Caco-2 (cell line): ENCODE measurements around the gene RBM20. TPM values are rescaled to one million over a fixed set of nuclear protein-coding genes. Genes with fewer than 3 reads are reported as not detected.

Experiments used
- BruUV-seq: library from RNA; stranded (reverse); fragments of 400-500 nt; replicated peaks from 2 replicates; lab custom pipeline; 2021; lab: Mats Ljungman, UMichigan
- CTCF ChIA-PET: fragments of 300-600 bp; sonication (Branson Sonifier 250); formaldehyde crosslinking; loops from one replicate; lab custom pipeline; 2022; ENCODE audit warnings: antibody characterized with exemption; lab: Charles Lee
- POLR2A ChIA-PET: fragments of 300-600 bp; sonication (Branson Sonifier 250); formaldehyde crosslinking; loops from one replicate; lab custom pipeline; 2022; ENCODE audit warnings: antibody characterized with exemption; lab: Charles Lee
- DNase-seq, 2 experiments: peaks; one replicate each; pipeline versions ENCODE4 v3.0.0 to v3.0.0-alpha.2; 2020 to 2022
- H3K27me3 ChIP-seq: replicated peaks from 2 replicates; pipeline ENCODE4 v1.6.0; 2011; ENCODE audit warnings: low read length; ENCODE audit not compliant: control insufficient read depth, insufficient read depth
- H3K36me3 ChIP-seq: 2 replicates; pipeline ENCODE4 v1.5.1; 2011; ENCODE audit warnings: low read length; ENCODE audit not compliant: control insufficient read depth, insufficient read depth
- H3K4me1 ChIP-seq: fragments of 250-450 bp; sonication (Bioruptor Pico); 2 replicates; pipeline ENCODE4 v1.5.1; 2020; ENCODE audit warnings: mild to moderate bottlenecking
- H3K4me3 ChIP-seq: 2 replicates; pipeline ENCODE4 v1.5.1; 2011; ENCODE audit warnings: low read depth, mild to moderate bottlenecking, control low read depth, low read length
- H3K9me3 ChIP-seq: fragments of 250-450 bp; sonication (Bioruptor Pico); 2 replicates; pipeline ENCODE4 v1.5.1; 2020; ENCODE audit warnings: mild to moderate bottlenecking, moderate library complexity
- H3K27ac Mint-ChIP-seq: one replicate; pipeline ENCODE4 v1.8.0; 2022; ENCODE audit warnings: mixed read lengths; ENCODE audit not compliant: unreplicated experiment
- H3K27me3 Mint-ChIP-seq: one replicate; pipeline ENCODE4 v1.8.0; 2022; ENCODE audit warnings: mixed read lengths; ENCODE audit not compliant: insufficient read depth, unreplicated experiment
- H3K36me3 Mint-ChIP-seq: one replicate; pipeline ENCODE4 v1.8.0; 2022; ENCODE audit warnings: mild to moderate bottlenecking, mixed read lengths; ENCODE audit not compliant: insufficient read depth, unreplicated experiment
- H3K4me1 Mint-ChIP-seq: one replicate; pipeline ENCODE4 v1.8.0; 2022; ENCODE audit warnings: low read depth, mixed read lengths; ENCODE audit not compliant: unreplicated experiment
- H3K4me3 Mint-ChIP-seq: one replicate; pipeline ENCODE4 v1.8.0; 2022; ENCODE audit warnings: mild to moderate bottlenecking, moderate library complexity, mixed read lengths; ENCODE audit not compliant: unreplicated experiment
- H3K9me3 Mint-ChIP-seq: one replicate; pipeline ENCODE4 v1.8.0; 2022; ENCODE audit warnings: mixed read lengths; ENCODE audit not compliant: unreplicated experiment
- CTCF ChIP-seq, 2 experiments: fragments of 200-600 bp in 1 of 2; IDR thresholded peaks; 1 replicate in 1 of 2; 2 replicates in 1 of 2; pipeline versions ENCODE4 v1.5.1 to v1.8.0; 2011 to 2022; ENCODE audit warnings: antibody characterized with exemption in 1 of 2, control low read depth in 1 of 2, inconsistent platforms in 1 of 2, low read depth in 1 of 2, low read length in 1 of 2, mild to moderate bottlenecking in 1 of 2, moderate library complexity in 1 of 2; ENCODE audit not compliant: insufficient read depth in 1 of 2, severe bottlenecking in 1 of 2, unreplicated experiment in 1 of 2
- intact Hi-C: fragments of 100-400 bp; cut with micrococcal nuclease; formaldehyde crosslinking; loops from one replicate; pipeline ENCODE4 v1.10.0; 2022; ENCODE audit not compliant: unreplicated experiment
- total RNA-seq: library from RNA; stranded (reverse); gene quantifications from 2 replicates; pipeline ENCODE4 v1.2.3, GENCODE V29; 2022

Gene RBM20
- total RNA-seq, 1 experiment from 2014 or later = 0.36 TPM

DNA sequence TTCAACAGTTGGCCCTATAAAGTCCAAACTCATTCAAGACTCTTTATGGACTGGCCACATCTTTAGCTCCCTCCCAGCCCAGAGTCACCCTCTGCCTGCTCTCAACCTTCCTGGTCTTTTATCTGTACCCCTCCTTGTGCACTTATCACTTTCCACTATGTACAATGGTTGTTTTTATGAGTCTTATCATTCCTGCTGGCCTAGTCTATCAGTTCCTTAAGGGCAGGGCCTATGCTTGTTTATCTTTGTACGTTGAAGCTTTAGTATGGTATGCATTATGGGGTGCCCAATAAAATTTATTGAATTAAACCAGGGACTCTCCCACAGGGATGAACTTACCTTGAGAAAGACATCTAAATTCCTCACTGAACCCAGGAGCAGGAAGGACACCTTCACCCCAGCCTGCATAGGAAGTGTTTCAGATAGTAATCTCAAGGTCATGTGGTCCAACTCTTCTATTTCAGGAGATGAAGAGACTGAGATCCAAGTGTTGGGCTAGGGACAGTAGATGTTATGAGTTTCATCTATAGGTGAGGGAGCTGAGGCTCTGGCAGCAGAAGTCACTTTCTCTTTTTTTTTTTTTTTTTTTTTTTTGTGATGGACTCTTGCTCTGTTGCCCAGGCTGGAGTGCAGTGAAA, 214.3 kb downstream of the RBM20 start:
- Histone ChIP-seq H3K36me3 (no peaks in the 10 kb centered on the region), H3K4me3 (no peak overlapping the region), H3K4me1 (peaks cover 39% of the 10 kb centered on the region), H3K9me3 (no peaks in the 10 kb centered on the region), H3K27me3 (no peaks in the 10 kb centered on the region)
- DNase-seq = peak; percentile 53 to 58
- Mint-ChIP-seq H3K36me3 (peaks cover 11% of the 10 kb centered on the region), H3K4me3 (peak overlapping the region; percentile 54), H3K27ac (peak overlapping the region; percentile 65), H3K4me1 (peaks cover 22% of the 10 kb centered on the region), H3K27me3 (no peaks in the 10 kb centered on the region), H3K9me3 (no peaks in the 10 kb centered on the region)
- ChIA-PET CTCF (interaction anchor here (1.2 to 1.7 kb wide), 6 partner anchors 9 to 61 kb away, joined by 3 to 9 read pairs (median 7); partner anchors contain the start of genes BBIP1, PDCD4 and SHOC2), POLR2A (interaction anchor here (1.3 to 2.7 kb wide), 5 partner anchors 13 to 60 kb away, joined by 4 to 32 read pairs (median 11); partner anchors contain the start of genes BBIP1, PDCD4 and SHOC2)
- intact Hi-C loops = loop anchor here (5.0 kb wide), 1 partner anchor 41 kb away; no protein-coding TSS in a partner anchor
- no TSS peak for BruUV-seq
- no peak for TF ChIP-seq CTCF (IDR thresholded peaks at IDR 0.05; ENCODE audit: insufficient read depth in 1 of 2, low read depth in 1 of 2, low read length in 1 of 2, severe bottlenecking in 1 of 2, unreplicated experiment in 1 of 2)

- H3K4me3 Mint-ChIP-seq = no peak overlapping the region
- H3K4me3 ChIP-seq = no peak overlapping the region
- POLR2A ChIA-PET = interaction anchor here (2.7 kb wide), 1 partner anchor 59 kb away, joined by 13 read pairs; the partner anchor contains the start of genes BBIP1 and SHOC2
- no peaks in the 10 kb centered on the region for H3K36me3 ChIP-seq
- no peak for DNase-seq
- CTCF ChIA-PET = no interaction called here
- H3K9me3 Mint-ChIP-seq = no peaks in the 10 kb centered on the region
- no peak overlapping the region for H3K27ac Mint-ChIP-seq
- no peaks in the 10 kb centered on the region for H3K27me3 ChIP-seq
- peaks cover 39% of the 10 kb centered on the region for H3K4me1 ChIP-seq
- peaks cover 11% of the 10 kb centered on the region for H3K36me3 Mint-ChIP-seq
- H3K4me1 Mint-ChIP-seq = peaks cover 22% of the 10 kb centered on the region
- no peak for TF ChIP-seq CTCF (IDR thresholded peaks at IDR 0.05; ENCODE audit: insufficient read depth in 1 of 2, low read depth in 1 of 2, low read length in 1 of 2, severe bottlenecking in 1 of 2, unreplicated experiment in 1 of 2)
- intact Hi-C loops = loop anchor here (5.0 kb wide), 1 partner anchor 42 kb away; no protein-coding TSS in a partner anchor
- H3K9me3 ChIP-seq = no peaks in the 10 kb centered on the region
- no peaks in the 10 kb centered on the region for H3K27me3 Mint-ChIP-seq
- BruUV-seq = no TSS peak
These were observed 215.3 kb downstream of the RBM20 start for GRCh38 chr10:110859206-110859972.

DNA sequence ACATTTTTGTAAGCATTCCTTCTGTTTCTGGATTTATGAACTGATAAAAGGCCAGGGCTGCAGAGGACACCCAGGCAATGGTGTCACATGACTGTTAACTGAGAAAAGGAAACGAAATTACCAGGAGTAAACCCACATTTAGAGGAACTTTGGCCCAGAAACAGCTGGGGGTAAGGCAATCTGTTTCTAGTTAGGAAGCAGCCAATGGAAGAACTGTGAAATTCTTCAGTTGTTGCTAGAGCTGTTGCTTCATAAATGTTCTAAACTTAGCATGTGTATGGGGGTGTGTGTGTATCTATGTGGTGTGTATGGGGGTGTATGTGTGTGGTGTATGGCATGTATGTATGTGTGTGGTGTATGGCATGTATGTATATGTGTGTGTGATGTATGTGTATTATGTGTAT, 215.8 kb downstream of the RBM20 start:
- no peak for DNase-seq
- H3K36me3 Mint-ChIP-seq = peaks cover 11% of the 10 kb centered on the region
- BruUV-seq = no TSS peak
- no peaks in the 10 kb centered on the region for H3K9me3 ChIP-seq
- H3K4me1 ChIP-seq = peaks cover 39% of the 10 kb centered on the region
- ChIA-PET CTCF (interaction anchor here (0.6 kb wide), 1 partner anchor 1587 kb away, joined by 4 read pairs; the partner anchor contains the start of gene VTI1A), POLR2A (interaction anchor here (1.7 kb wide), 1 partner anchor 11 kb away, joined by 10 read pairs; the partner anchor contains the start of gene PDCD4)
- no peaks in the 10 kb centered on the region for H3K9me3 Mint-ChIP-seq
- H3K27me3 Mint-ChIP-seq = no peaks in the 10 kb centered on the region
- H3K4me3 ChIP-seq = no peak overlapping the region
- no peaks in the 10 kb centered on the region for H3K36me3 ChIP-seq
- no peaks in the 10 kb centered on the region for H3K27me3 ChIP-seq
- no peak for TF ChIP-seq CTCF (IDR thresholded peaks at IDR 0.05; ENCODE audit: insufficient read depth in 1 of 2, low read depth in 1 of 2, low read length in 1 of 2, severe bottlenecking in 1 of 2, unreplicated experiment in 1 of 2)
- peaks cover 28% of the 10 kb centered on the region for H3K4me1 Mint-ChIP-seq
- no peak overlapping the region for H3K4me3 Mint-ChIP-seq
- intact Hi-C loops = loop anchor here (5.0 kb wide), 1 partner anchor 43 kb away; no protein-coding TSS in a partner anchor
- no peak overlapping the region for H3K27ac Mint-ChIP-seq
